Measurements from ENCODE around the gene TBL1X.

GRCh38 chrX:9557521-9557920 lies 92.7 kb downstream of the TBL1X start:
- TF ChIP-seq CTCF (conservative IDR thresholded peaks at IDR 0.05; ENCODE audit: low read depth, low read length) (no peak), EZH2 (IDR thresholded peaks at IDR 0.05; ENCODE audit: low read length, unreplicated experiment) (no peak)
